Astrocyte (in vitro differentiated cells and primary cell): ENCODE data around the gene DAPK3. TPM values are rescaled to one million over a fixed set of nuclear protein-coding genes. Genes with fewer than 3 reads are reported as not detected.

Experiments used
- DNase-seq: peaks from one replicate; pipeline ENCODE4 v3.0.0-alpha.2; 2010; ENCODE audit warnings: low read depth
- FAIRE-seq: peaks from 2 replicates; lab custom pipeline; 2011; peaks lifted over from hg19 to GRCh38; lab: Jason Lieb, UNC
- H2AFZ ChIP-seq: 2 replicates; pipeline ENCODE4 v1.6.0; 2012; ENCODE audit warnings: low read depth, low read length, inconsistent platforms
- H3K27ac ChIP-seq: 2 replicates; pipeline ENCODE4 v1.5.1; 2011; ENCODE audit warnings: low read depth, low read length, inconsistent platforms
- H3K27me3 ChIP-seq: 2 replicates; pipeline ENCODE4 v1.6.0; 2011; ENCODE audit warnings: low read length, inconsistent platforms; ENCODE audit not compliant: insufficient read depth
- H3K36me3 ChIP-seq: 2 replicates; pipeline ENCODE4 v1.5.1; 2011; ENCODE audit warnings: low read length, inconsistent platforms; ENCODE audit not compliant: insufficient read depth
- H3K4me1 ChIP-seq: 2 replicates; pipeline ENCODE4 v1.5.1; 2011; ENCODE audit warnings: low read length, inconsistent platforms; ENCODE audit not compliant: insufficient read depth
- H3K4me2 ChIP-seq: 2 replicates; pipeline ENCODE4 v1.6.0; 2012; ENCODE audit warnings: low read length, inconsistent platforms
- H3K4me3 ChIP-seq: 2 replicates; pipeline ENCODE4 v1.5.1; 2011; ENCODE audit warnings: low read depth, mild to moderate bottlenecking, low read length, inconsistent platforms; ENCODE audit not compliant: insufficient read depth
- H3K79me2 ChIP-seq: 2 replicates; pipeline ENCODE4 v1.6.0; 2012; ENCODE audit warnings: mild to moderate bottlenecking, low read length, inconsistent platforms; ENCODE audit not compliant: insufficient read depth
- H3K9ac ChIP-seq: 2 replicates; pipeline ENCODE4 v1.6.0; 2012; ENCODE audit warnings: mild to moderate bottlenecking, low read length, inconsistent platforms
- H3K9me3 ChIP-seq: 2 replicates; pipeline ENCODE4 v1.5.1; 2012; ENCODE audit warnings: low read depth, mild to moderate bottlenecking, low read length, inconsistent platforms; ENCODE audit not compliant: insufficient read depth
- H4K20me1 ChIP-seq: 2 replicates; pipeline ENCODE4 v1.6.0; 2012; ENCODE audit warnings: low read length, inconsistent platforms; ENCODE audit not compliant: insufficient read depth
- H3K27ac Mint-ChIP-seq: one replicate; pipeline ENCODE4 v1.8.0; 2021; ENCODE audit warnings: mild to moderate bottlenecking, mixed read lengths; ENCODE audit not compliant: unreplicated experiment
- H3K27me3 Mint-ChIP-seq: one replicate; pipeline ENCODE4 v1.8.0; 2021; ENCODE audit warnings: low read depth, mixed read lengths; ENCODE audit not compliant: unreplicated experiment
- H3K36me3 Mint-ChIP-seq: one replicate; pipeline ENCODE4 v1.8.0; 2021; ENCODE audit warnings: low read depth, mixed read lengths; ENCODE audit not compliant: unreplicated experiment
- H3K4me1 Mint-ChIP-seq: one replicate; pipeline ENCODE4 v1.8.0; 2021; ENCODE audit warnings: low read depth, mixed read lengths; ENCODE audit not compliant: unreplicated experiment
- H3K4me3 Mint-ChIP-seq: one replicate; pipeline ENCODE4 v1.8.0; 2021; ENCODE audit warnings: mild to moderate bottlenecking, moderate library complexity, mixed read lengths; ENCODE audit not compliant: unreplicated experiment
- H3K9me3 Mint-ChIP-seq: one replicate; pipeline ENCODE4 v1.8.0; 2021; ENCODE audit warnings: mild to moderate bottlenecking, mixed read lengths; ENCODE audit not compliant: unreplicated experiment
- EZH2 ChIP-seq: IDR thresholded peaks from 2 replicates; pipeline ENCODE4 v1.6.1; 2012; ENCODE audit warnings: mild to moderate bottlenecking, low read length, inconsistent platforms; ENCODE audit not compliant: insufficient read depth
- total RNA-seq: library from RNA; stranded (reverse); gene quantifications from 2 replicates; pipeline ENCODE4 v1.2.1, GENCODE V29; 2021
- TF ChIP-seq, protein P1 (sequence below): IDR thresholded peaks from 2 replicates; pipeline ENCODE4 v1.5.1; 2011; ENCODE audit warnings: low read depth, mild to moderate bottlenecking, inconsistent platforms, low read length, moderate library complexity; ENCODE audit not compliant: insufficient read depth

The DAPK3 gene
- total RNA-seq, 1 donor from 2014 or later = 264 TPM

DNA sequence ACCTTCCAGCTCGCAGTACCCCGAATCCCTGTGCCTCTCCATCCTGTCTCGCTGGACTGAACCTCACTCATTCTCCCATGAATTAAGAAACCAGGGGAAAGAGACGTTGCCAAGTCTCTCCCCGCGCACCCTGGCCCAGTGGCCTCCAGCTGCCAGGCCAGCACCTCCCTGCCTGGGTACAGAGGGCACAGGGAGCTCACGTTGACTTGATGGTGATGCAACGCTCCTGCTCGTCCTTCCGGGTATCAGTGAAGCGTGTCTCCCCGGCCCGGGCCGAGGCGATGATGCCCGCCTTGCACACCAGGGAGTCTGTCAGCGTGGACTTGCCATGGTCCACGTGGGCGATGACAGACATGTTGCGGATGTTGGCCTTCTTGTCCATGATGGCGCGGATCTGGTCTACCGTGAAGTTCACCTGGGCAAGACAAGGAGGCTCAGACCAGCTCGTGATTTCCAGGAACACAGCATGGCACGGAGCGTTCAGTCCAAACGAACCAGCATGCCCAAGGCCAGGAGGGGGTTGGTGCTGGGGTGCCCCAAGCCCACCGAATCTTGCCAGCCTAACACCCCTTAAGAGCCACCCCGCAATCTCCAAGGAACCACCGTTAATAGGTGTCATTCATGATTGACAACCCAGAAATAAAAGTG lies 13.2 kb upstream of the DAPK3 start:
- Histone ChIP-seq H3K79me2 (peaks cover 62% of the 10 kb centered on the region), H3K9ac (peak overlapping the region; percentile 100), H2AFZ (no peak overlapping the region), H3K9me3 (no peaks in the 10 kb centered on the region), H3K36me3 (peaks cover 47% of the 10 kb centered on the region), H3K27me3 (no peaks in the 10 kb centered on the region), H4K20me1 (peaks cover 60% of the 10 kb centered on the region), H3K4me1 (peaks cover 43% of the 10 kb centered on the region), H3K27ac (peak overlapping the region; percentile 96), H3K4me2 (peak overlapping the region; percentile 98), H3K4me3 (peak overlapping the region; percentile 99)
- no peak for DNase-seq
- Mint-ChIP-seq H3K4me3 (peak overlapping the region; percentile 99), H3K27ac (peak overlapping the region; percentile 99), H3K9me3 (peaks cover 2% of the 10 kb centered on the region), H3K36me3 (peaks cover 23% of the 10 kb centered on the region), H3K4me1 (peaks cover 40% of the 10 kb centered on the region), H3K27me3 (no peaks in the 10 kb centered on the region)
- TF ChIP-seq, protein P1, sequence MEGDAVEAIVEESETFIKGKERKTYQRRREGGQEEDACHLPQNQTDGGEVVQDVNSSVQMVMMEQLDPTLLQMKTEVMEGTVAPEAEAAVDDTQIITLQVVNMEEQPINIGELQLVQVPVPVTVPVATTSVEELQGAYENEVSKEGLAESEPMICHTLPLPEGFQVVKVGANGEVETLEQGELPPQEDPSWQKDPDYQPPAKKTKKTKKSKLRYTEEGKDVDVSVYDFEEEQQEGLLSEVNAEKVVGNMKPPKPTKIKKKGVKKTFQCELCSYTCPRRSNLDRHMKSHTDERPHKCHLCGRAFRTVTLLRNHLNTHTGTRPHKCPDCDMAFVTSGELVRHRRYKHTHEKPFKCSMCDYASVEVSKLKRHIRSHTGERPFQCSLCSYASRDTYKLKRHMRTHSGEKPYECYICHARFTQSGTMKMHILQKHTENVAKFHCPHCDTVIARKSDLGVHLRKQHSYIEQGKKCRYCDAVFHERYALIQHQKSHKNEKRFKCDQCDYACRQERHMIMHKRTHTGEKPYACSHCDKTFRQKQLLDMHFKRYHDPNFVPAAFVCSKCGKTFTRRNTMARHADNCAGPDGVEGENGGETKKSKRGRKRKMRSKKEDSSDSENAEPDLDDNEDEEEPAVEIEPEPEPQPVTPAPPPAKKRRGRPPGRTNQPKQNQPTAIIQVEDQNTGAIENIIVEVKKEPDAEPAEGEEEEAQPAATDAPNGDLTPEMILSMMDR = no peak
- no peak for TF ChIP-seq EZH2
- FAIRE-seq = no peak

- H3K36me3 Mint-ChIP-seq = peaks cover 25% of the 10 kb centered on the region
- peaks cover 42% of the 10 kb centered on the region for H3K4me1 Mint-ChIP-seq
- Histone ChIP-seq H3K79me2 (peaks cover 67% of the 10 kb centered on the region), H3K4me3 (peak overlapping the region; percentile 99), H3K4me2 (peak overlapping the region; percentile 98), H3K27me3 (no peaks in the 10 kb centered on the region), H3K4me1 (peaks cover 44% of the 10 kb centered on the region), H2AFZ (no peak overlapping the region), H3K27ac (peak overlapping the region; percentile 96), H3K9me3 (no peaks in the 10 kb centered on the region), H4K20me1 (peaks cover 65% of the 10 kb centered on the region), H3K36me3 (peaks cover 51% of the 10 kb centered on the region), H3K9ac (peak overlapping the region; percentile 100)
- peaks cover 2% of the 10 kb centered on the region for H3K9me3 Mint-ChIP-seq
- TF ChIP-seq, protein P1 = no peak
- no peak for TF ChIP-seq EZH2
- DNase-seq (no peak), FAIRE-seq (no peak)
- peak overlapping the region; percentile 99 for H3K27ac Mint-ChIP-seq
- H3K4me3 Mint-ChIP-seq = peak overlapping the region; percentile 99
- no peaks in the 10 kb centered on the region for H3K27me3 Mint-ChIP-seq
Measured at GRCh38 chr19:3983542-3983914, 12.6 kb upstream of the DAPK3 start.
